ENCODE measurements around the gene FAM114A1.

- TF ChIP-seq CTCF (IDR thresholded peaks at IDR 0.05; ENCODE audit: low read depth, low read length, poor library complexity, severe bottlenecking) (no peak), EZH2phosphoT487 (IDR thresholded peaks at IDR 0.05; ENCODE audit: borderline replicate concordance, low read length) (no peak)
Measured at GRCh38 chr4:38993683-38994082, 126.1 kb downstream of the FAM114A1 start.

Measured in DOHH2 (cell line).